ENCODE measurements around the gene NBPF4.

Gene NBPF4

GRCh38 chr1:108190001-108190634 lies 53.8 kb downstream of the NBPF4 start:
- H3K27ac ChIP-seq = no peak overlapping the region
- TF ChIP-seq CTCF (conservative IDR thresholded peaks at IDR 0.05) = no peak

- H3K27ac ChIP-seq = no peak overlapping the region
- TF ChIP-seq ZFX (IDR thresholded peaks at IDR 0.05) = no peak
Measured at GRCh38 chr1:108188801-108189200, 55.1 kb downstream of the NBPF4 start.

GRCh38 chr1:108182959-108183700 lies 60.7 kb downstream of the NBPF4 start:
- TF ChIP-seq ZFX (IDR thresholded peaks at IDR 0.05) = no peak
- H3K27ac ChIP-seq = no peak overlapping the region

DNA sequence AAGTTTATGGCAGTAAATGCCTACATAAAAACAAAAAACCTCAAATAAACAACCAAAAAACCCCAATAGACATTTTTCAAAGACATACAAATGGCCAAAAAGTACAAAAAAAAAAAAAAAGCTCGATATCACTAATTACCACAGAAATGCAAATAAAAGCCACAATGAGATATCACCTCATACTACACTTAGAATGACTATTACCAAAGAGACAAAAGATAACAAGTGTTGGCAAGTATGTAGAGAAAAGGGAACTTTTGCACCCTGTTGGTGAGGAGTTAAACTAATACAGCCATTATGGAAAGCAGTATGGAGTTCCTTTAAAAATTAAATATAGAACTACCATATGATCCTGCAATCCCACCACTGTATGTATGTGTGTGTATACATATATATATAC lies 64.9 kb downstream of the NBPF4 start:
- TF ChIP-seq CTCF (conservative IDR thresholded peaks at IDR 0.05) (no peak), ZFX (IDR thresholded peaks at IDR 0.05) (no peak)
- no peak overlapping the region for H3K27ac ChIP-seq
